IMR-90 (cell line): ENCODE data around the gene RNASE2. TPM values are rescaled to one million over a fixed set of nuclear protein-coding genes. Genes with fewer than 3 reads are reported as not detected.
"Not testable (repeated sequence)": the region's sequence is repeated elsewhere in the genome, so short reads cannot be mapped to it uniquely, and the experiment has no call there.

Experiments
- ATAC-seq: fragments of 200-7000 bp; cut with Tn5 transposase; 2 replicates; pipeline ENCODE4 v1.9.1; 2020; ENCODE audit warnings: low read depth, mild to moderate bottlenecking, moderate library complexity
- BruUV-seq: library from RNA; stranded (reverse); fragments of 400-500 nt; replicated peaks from 2 replicates; lab custom pipeline; 2021; lab: Mats Ljungman, UMichigan
- CTCF ChIA-PET: fragments of 300-600 bp; formaldehyde crosslinking; extraction: SDS; loops from one replicate; lab custom pipeline; 2021; ENCODE audit warnings: antibody characterized with exemption; lab: Yijun Ruan, JAX
- POLR2A ChIA-PET: fragments of 300-600 bp; sonication (Branson Sonifier 250); formaldehyde crosslinking; loops from one replicate; lab custom pipeline; 2022; ENCODE audit warnings: antibody characterized with exemption; ENCODE audit not compliant: unreplicated experiment; lab: Charles Lee
- DNase-seq: peaks from one replicate; pipeline ENCODE4 v3.0.0; 2013
- H2AFZ ChIP-seq: replicated peaks from 2 replicates; pipeline ENCODE3; 2013; ENCODE audit warnings: low read length, mild to moderate bottlenecking; ENCODE audit not compliant: poor library complexity
- H2AK5ac ChIP-seq: 2 replicates; pipeline ENCODE4 v1.6.1; 2013; ENCODE audit warnings: low read depth, low read length, inconsistent platforms
- H2AK9ac ChIP-seq: replicated peaks from 2 replicates; pipeline ENCODE3; 2013; ENCODE audit warnings: mild to moderate bottlenecking, low read depth, low read length, moderate library complexity; ENCODE audit not compliant: poor library complexity
- H2BK120ac ChIP-seq: 2 replicates; pipeline ENCODE4 v1.6.1; 2013; ENCODE audit warnings: low read depth, low read length, inconsistent platforms
- H2BK15ac ChIP-seq: 3 replicates; pipeline ENCODE4 v1.6.1; 2013; ENCODE audit warnings: low read depth, low read length, inconsistent platforms
- H2BK20ac ChIP-seq: 2 replicates; pipeline ENCODE4 v1.6.1; 2013; ENCODE audit warnings: low read depth, mild to moderate bottlenecking, inconsistent platforms, low read length, moderate library complexity
- H2BK5ac ChIP-seq: 2 replicates; pipeline ENCODE4 v1.6.1; 2013; ENCODE audit warnings: mild to moderate bottlenecking, low read depth, low read length, inconsistent platforms; ENCODE audit not compliant: poor library complexity, severe bottlenecking
- H3K14ac ChIP-seq: replicated peaks from 2 replicates; pipeline ENCODE4 v1.6.1; 2013; ENCODE audit warnings: low read depth, low read length, inconsistent platforms
- H3K18ac ChIP-seq: 2 replicates; pipeline ENCODE4 v1.6.1; 2013; ENCODE audit warnings: low read depth, low read length, control low read depth
- H3K23ac ChIP-seq: 2 replicates; pipeline ENCODE4 v1.6.1; 2013; ENCODE audit warnings: low read depth, low read length, inconsistent platforms
- H3K27ac ChIP-seq: 2 replicates; pipeline ENCODE4 v1.5.1; 2013; ENCODE audit warnings: mild to moderate bottlenecking, control low read depth, low read length; ENCODE audit not compliant: insufficient read depth
- H3K27me3 ChIP-seq: 2 replicates; pipeline ENCODE4 v1.6.1; 2013; ENCODE audit warnings: low read length; ENCODE audit not compliant: control insufficient read depth, insufficient read depth
- H3K36me3 ChIP-seq: 2 replicates; pipeline ENCODE4 v1.6.1; 2013; ENCODE audit warnings: low read length, mixed read lengths; ENCODE audit not compliant: control insufficient read depth, insufficient read depth
- H3K4ac ChIP-seq: 2 replicates; pipeline ENCODE4 v1.6.1; 2013; ENCODE audit warnings: low read depth, low read length, inconsistent platforms
- H3K4me1 ChIP-seq: 2 replicates; pipeline ENCODE4 v1.6.1; 2013; ENCODE audit warnings: low read length, mixed read lengths; ENCODE audit not compliant: control insufficient read depth, insufficient read depth
- H3K4me2 ChIP-seq: 2 replicates; pipeline ENCODE4 v1.6.1; 2013; ENCODE audit warnings: low read depth, mild to moderate bottlenecking, control low read depth, low read length, moderate library complexity
- H3K4me3 ChIP-seq: 2 replicates; pipeline ENCODE4 v1.5.1; 2013; ENCODE audit warnings: low read depth, mild to moderate bottlenecking, control low read depth, low read length, moderate library complexity; ENCODE audit not compliant: insufficient read depth
- H3K56ac ChIP-seq: 2 replicates; pipeline ENCODE4 v1.6.1; 2013; ENCODE audit warnings: low read length, inconsistent platforms; ENCODE audit not compliant: insufficient read depth; ENCODE audit errors: extremely low read depth
- H3K79me1 ChIP-seq, 2 experiments: 2 replicates each; pipeline ENCODE4 v1.6.1; 2013; ENCODE audit warnings: low read length in 2 of 2, inconsistent platforms in 1 of 2, low read depth in 1 of 2
- H3K9ac ChIP-seq: 2 replicates; pipeline ENCODE4 v1.6.1; 2013; ENCODE audit warnings: low read depth, low read length, control low read depth
- H3K9me1 ChIP-seq: 2 replicates; pipeline ENCODE4 v1.6.1; 2013; ENCODE audit warnings: low read length, inconsistent platforms; ENCODE audit not compliant: insufficient read depth
- H3K9me3 ChIP-seq: 2 replicates; pipeline ENCODE4 v1.6.1; 2013; ENCODE audit warnings: low read length; ENCODE audit not compliant: control insufficient read depth, insufficient read depth
- H4K20me1 ChIP-seq: 2 replicates; pipeline ENCODE4 v1.6.1; 2013; ENCODE audit warnings: low read length, inconsistent platforms; ENCODE audit not compliant: insufficient read depth
- H4K5ac ChIP-seq: 2 replicates; pipeline ENCODE4 v1.6.1; 2013; ENCODE audit warnings: mild to moderate bottlenecking, low read depth, low read length, control low read depth
- H4K8ac ChIP-seq, 2 experiments: 2 replicates each; pipeline ENCODE4 v1.6.1; 2013; ENCODE audit warnings: low read depth in 2 of 2, low read length in 2 of 2, control low read depth in 1 of 2, inconsistent platforms in 1 of 2
- H4K91ac ChIP-seq: 2 replicates; pipeline ENCODE4 v1.6.1; 2013; ENCODE audit warnings: low read depth, low read length, inconsistent platforms; ENCODE audit not compliant: insufficient read depth
- dilution Hi-C: fragments of 300-500 bp; cut with HindIII; formaldehyde crosslinking; loops from one replicate; pipeline ENCODE4 v1.14.3; 2018; ENCODE audit warnings: low sequenced_read_pairs; ENCODE audit not compliant: unreplicated experiment
- in situ Hi-C: fragments of 300-500 bp; cut with MboI; formaldehyde crosslinking; loops from 3 replicates; pipeline ENCODE4 v1.14.3; 2019; ENCODE audit warnings: low sequenced_read_pairs, inconsistent platforms, mixed read lengths
- intact Hi-C: fragments of 100-400 bp; cut with micrococcal nuclease; formaldehyde crosslinking; loops from 2 replicates; pipeline ENCODE4 v1.10.0; 2022
- polyA plus RNA-seq, 3 experiments: library from polyadenylated mRNA; depleted of rRNA; stranded (reverse); fragments of >200 nt; gene quantifications; 2 replicates each; pipeline ENCODE4 v1.2.3, GENCODE V29; 2012; ENCODE audit warnings: low replicate concordance in 1 of 3
- total RNA-seq: library from RNA; depleted of rRNA; stranded (reverse); fragments of >200 nt; gene quantifications from 2 replicates; pipeline ENCODE4 v1.2.3, GENCODE V29; 2012

Gene RNASE2
- total and polyA plus RNA-seq, 2 of the 4 experiments (the other 2 are of a cell fraction): not detected

GRCh38 chr14:20958946-20959345 is 3.7 kb downstream of the RNASE2 start:
- CTCF ChIA-PET, in situ Hi-C loops, H4K5ac ChIP-seq: not testable (repeated sequence)

More at GRCh38 chr14:20958946-20959345, 3.7 kb downstream of the RNASE2 start:
- H3K4ac ChIP-seq, H3K9me3 ChIP-seq, H3K18ac ChIP-seq, H4K8ac ChIP-seq, H3K56ac ChIP-seq, POLR2A ChIA-PET, BruUV-seq, H2BK120ac ChIP-seq, intact Hi-C loops, H3K9me1 ChIP-seq, H3K27me3 ChIP-seq, H2AFZ ChIP-seq, H3K4me1 ChIP-seq, H2BK15ac ChIP-seq, dilution Hi-C loops, H2BK20ac ChIP-seq, H3K14ac ChIP-seq, H3K4me3 ChIP-seq, H3K4me2 ChIP-seq, H4K20me1 ChIP-seq, H3K9ac ChIP-seq, ATAC-seq, H2AK5ac ChIP-seq, H3K27ac ChIP-seq, H3K36me3 ChIP-seq, DNase-seq, H3K79me1 ChIP-seq, H2AK9ac ChIP-seq, H2BK5ac ChIP-seq, H4K91ac ChIP-seq, H3K23ac ChIP-seq: not testable (repeated sequence)
